SK-N-SH treated with all-trans-retinoic acid at 6 μM for 48 hours (cell line): ENCODE data around the gene RCOR2.

Experiments
- SNAI2 ChIP-seq: fragments of 250-450 bp; sonication (Bioruptor Pico); IDR thresholded peaks from 2 replicates; pipeline ENCODE4 v1.5.0; 2020; ENCODE audit warnings: mild to moderate bottlenecking, moderate library complexity
- ZC3H10 ChIP-seq: fragments of 250-450 bp; sonication (Bioruptor Pico); IDR thresholded peaks from 2 replicates; pipeline ENCODE4 v1.5.1; 2021; ENCODE audit warnings: mild to moderate bottlenecking, moderate library complexity
- ZFP30 ChIP-seq: fragments of 450-650 bp; formaldehyde crosslinking; IDR thresholded peaks from 2 replicates; pipeline ENCODE4 v1.5.0; 2022; ENCODE audit warnings: mild to moderate bottlenecking, moderate library complexity

DNA sequence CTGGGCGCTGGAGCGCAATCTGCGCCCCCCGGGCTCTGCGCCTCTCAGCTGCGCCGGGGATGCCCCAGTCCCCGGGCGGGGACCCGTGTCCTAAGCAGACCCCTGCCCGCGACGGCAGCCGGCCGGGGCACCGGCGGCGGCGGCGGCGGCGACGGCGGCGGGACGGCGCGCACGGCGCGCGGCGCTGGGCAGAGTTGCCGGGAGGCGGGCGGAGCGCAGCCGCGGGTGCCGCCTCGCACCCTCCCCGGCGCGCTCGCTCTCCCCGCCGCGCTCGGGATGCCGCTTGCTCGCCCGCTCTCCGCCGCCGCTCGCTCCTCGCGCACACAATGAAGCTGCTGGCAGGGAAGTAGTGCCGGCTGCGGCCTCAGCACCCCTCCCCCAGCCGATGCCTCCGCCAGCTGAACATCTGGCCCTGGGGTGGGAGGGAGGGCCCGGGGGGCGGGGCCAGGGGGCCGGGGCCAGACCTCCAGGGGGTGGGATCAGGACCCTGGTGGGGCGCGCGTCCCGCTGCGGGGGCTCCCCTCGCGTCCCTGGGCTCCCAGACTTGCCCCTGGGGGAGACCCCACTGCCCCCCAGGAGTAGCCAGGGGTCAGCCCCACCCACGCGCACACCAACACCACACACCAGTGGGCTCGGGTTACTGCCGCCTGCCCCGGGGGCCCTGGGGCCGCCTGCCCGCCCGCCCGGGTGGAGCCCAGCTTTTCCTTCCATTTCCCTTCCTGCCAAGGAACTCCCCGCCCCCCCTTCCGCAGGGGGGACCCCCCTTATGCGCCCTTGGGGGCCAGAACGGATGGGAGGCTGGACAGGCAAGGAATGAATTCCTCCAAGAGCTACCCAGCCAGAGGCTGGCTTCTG is at the start of gene RCOR2:
- no peak for TF ChIP-seq ZFP30 (CRISPR knock-in tag)
- no peak for TF ChIP-seq ZC3H10 (CRISPR knock-in tag)
- no peak for TF ChIP-seq SNAI2
